Suppressor macrophage treated with lipopolysaccharide for 4 hours (primary cell): Measurements from ENCODE around the gene MTMR6.
A peak's percentile ranks its signal among the peaks of the same experiment; 100 is the strongest.

Experiments used
- DNase-seq: peaks from one replicate; pipeline ENCODE4 v3.0.0-alpha.2; 2020

Gene MTMR6

GRCh38 chr13:25276748-25277147 lies 10.5 kb downstream of the MTMR6 start:
- DNase-seq: peak; percentile 48

GRCh38 chr13:25268561-25268960 lies 18.7 kb downstream of the MTMR6 start:
- no peak for DNase-seq

GRCh38 chr13:25267715-25268114 lies 19.6 kb downstream of the MTMR6 start:
- peak; percentile 50 for DNase-seq

- no peak for DNase-seq
Measured at GRCh38 chr13:25266706-25267105, 20.6 kb downstream of the MTMR6 start.

- no peak for DNase-seq
Measured at GRCh38 chr13:25262261-25262660, 25.0 kb downstream of the MTMR6 start.

- DNase-seq: no peak
Measured at GRCh38 chr13:25253702-25254101, 33.6 kb downstream of the MTMR6 start.

- DNase-seq: no peak
Measured at GRCh38 chr13:25252752-25253151, 34.5 kb downstream of the MTMR6 start.

- peak; percentile 45 for DNase-seq
Measured at GRCh38 chr13:25252225-25252624, 35.1 kb downstream of the MTMR6 start.

GRCh38 chr13:25249001-25249543 lies 38.2 kb downstream of the MTMR6 start:
- DNase-seq: peak; percentile 85

GRCh38 chr13:25248071-25248470 lies 39.2 kb downstream of the MTMR6 start:
- peak; percentile 80 for DNase-seq

GRCh38 chr13:25247360-25247759 lies 39.9 kb downstream of the MTMR6 start:
- peak; percentile 68 for DNase-seq

- DNase-seq: no peak
Measured at GRCh38 chr13:25244123-25244522, 43.2 kb downstream of the MTMR6 start.

GRCh38 chr13:25242956-25243355 lies 44.3 kb downstream of the MTMR6 start:
- DNase-seq: no peak

- DNase-seq: no peak
Measured at GRCh38 chr13:25241007-25241406, 46.3 kb downstream of the MTMR6 start.

GRCh38 chr13:25237083-25237482 lies 50.2 kb downstream of the MTMR6 start:
- peak; percentile 9 for DNase-seq

- DNase-seq: no peak
Measured at GRCh38 chr13:25233861-25234260, 53.4 kb downstream of the MTMR6 start.

- DNase-seq: peak; percentile 70
Measured at GRCh38 chr13:25232937-25233515, 54.3 kb downstream of the MTMR6 start.

- DNase-seq: no peak
Measured at GRCh38 chr13:25231517-25231916, 55.8 kb downstream of the MTMR6 start.

- no peak for DNase-seq
Measured at GRCh38 chr13:25227690-25228089, 59.6 kb downstream of the MTMR6 start.

- no peak for DNase-seq
Measured at GRCh38 chr13:25225970-25226369, 61.3 kb downstream of the MTMR6 start.

GRCh38 chr13:25224151-25224550 lies 63.1 kb downstream of the MTMR6 start:
- DNase-seq: no peak

- no peak for DNase-seq
Measured at GRCh38 chr13:25222740-25223139, 64.5 kb downstream of the MTMR6 start.

GRCh38 chr13:25218019-25218418 lies 69.3 kb downstream of the MTMR6 start:
- DNase-seq: peak; percentile 67

GRCh38 chr13:25217023-25217885 lies 70.0 kb downstream of the MTMR6 start:
- peak; percentile 50 for DNase-seq
